HG03135 (cell line): ENCODE data around the gene CACFD1.

Source experiments
- ATAC-seq: cut with Tn5 transposase; IDR thresholded peaks from one replicate; pipeline ENCODE4 v1.9.1; 2021; ENCODE audit warnings: mild to moderate bottlenecking, moderate library complexity; ENCODE audit not compliant: unreplicated experiment

Gene CACFD1

GRCh38 chr9:133496861-133497842 lies 37.4 kb downstream of the CACFD1 start:
- no peak for ATAC-seq

DNA sequence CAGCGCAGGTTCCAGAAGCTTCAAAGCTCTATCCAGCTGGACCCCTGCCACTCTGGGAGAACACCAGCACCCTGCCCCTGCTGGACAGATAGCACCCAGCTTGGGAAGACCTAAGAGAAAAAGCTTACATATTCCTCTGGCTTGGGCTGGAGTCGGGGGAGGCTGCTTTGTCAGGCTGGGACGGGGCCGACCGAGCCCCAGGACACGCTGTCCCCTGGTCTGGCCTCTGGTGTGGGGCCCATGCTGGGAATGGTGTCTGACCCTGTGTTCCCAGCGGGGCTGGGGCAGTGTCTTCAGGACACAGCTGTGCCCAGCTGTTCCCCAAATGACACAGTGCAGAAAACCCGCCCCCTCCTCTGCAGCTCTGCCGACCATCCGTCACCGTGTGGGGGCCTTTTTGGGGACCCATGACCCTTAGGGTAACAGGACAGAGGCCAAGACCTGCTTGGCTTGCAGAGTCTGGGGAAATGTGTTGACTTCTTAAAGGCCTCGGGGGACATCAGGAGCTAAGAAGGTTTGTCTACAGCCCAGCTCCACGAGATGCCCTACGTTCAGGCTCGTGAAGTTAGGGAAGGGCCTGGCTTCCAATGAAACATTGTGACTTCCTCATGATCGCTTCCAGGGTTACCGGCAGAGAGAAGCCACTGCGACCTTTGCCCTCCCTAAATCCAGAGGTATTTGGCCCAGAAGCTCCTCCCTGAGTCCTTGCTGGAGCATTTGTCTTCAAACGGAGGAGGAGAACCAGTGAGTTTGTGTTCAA lies 39.5 kb downstream of the CACFD1 start:
- ATAC-seq, result no peak

DNA sequence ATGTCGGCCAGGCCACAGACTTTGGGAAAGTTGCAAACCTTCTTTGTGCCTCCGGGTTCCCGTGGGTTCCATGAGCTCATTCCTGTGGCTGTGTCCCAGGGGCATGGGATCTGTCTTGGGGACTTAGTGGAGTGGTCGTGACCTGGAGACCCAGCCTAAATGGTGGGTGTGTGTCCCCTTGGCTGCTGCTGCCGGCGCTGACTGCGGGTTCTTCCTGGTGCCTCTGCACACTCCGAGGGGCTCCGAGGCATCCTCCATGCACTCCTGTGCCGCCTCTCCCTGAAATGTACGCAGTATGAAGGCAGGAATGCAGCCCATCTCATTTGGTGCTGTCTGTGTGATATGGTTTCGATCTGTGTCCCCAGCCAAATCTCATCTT lies 40.1 kb downstream of the CACFD1 start:
- ATAC-seq, result no peak

GRCh38 chr9:133502112-133502511 lies 42.3 kb downstream of the CACFD1 start:
- ATAC-seq, result no peak

DNA sequence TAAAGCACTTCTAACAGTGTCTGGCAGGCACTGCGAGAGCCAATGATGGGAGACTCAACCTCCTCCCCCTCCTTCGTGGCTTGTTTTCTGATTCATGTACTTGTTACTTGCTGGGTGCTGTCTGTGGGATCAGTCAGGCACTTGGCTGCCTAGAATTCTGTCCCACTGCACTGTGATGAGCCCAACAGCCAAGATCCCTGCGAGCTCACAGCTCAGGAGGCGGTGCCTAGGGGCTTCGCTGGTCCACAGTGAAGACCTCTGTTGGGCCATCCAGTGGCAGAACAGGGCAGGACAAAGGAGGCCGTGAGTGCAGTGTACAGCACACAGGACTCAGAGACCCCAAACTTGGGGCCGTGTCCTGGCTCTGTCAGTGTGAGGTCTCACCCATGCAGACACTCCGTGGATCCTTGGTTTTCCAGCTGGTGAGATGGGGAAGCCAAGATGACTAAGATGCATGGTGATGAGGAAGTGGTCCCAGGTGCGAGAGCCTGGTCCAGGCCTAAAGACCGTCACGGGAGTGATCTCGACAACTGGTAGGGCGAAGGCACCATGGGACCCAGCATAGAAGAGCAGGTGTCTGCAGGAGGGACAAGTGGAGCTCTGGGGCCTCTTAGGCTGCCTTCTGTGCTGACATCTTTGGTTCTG lies 45.5 kb downstream of the CACFD1 start:
- no peak for ATAC-seq

DNA sequence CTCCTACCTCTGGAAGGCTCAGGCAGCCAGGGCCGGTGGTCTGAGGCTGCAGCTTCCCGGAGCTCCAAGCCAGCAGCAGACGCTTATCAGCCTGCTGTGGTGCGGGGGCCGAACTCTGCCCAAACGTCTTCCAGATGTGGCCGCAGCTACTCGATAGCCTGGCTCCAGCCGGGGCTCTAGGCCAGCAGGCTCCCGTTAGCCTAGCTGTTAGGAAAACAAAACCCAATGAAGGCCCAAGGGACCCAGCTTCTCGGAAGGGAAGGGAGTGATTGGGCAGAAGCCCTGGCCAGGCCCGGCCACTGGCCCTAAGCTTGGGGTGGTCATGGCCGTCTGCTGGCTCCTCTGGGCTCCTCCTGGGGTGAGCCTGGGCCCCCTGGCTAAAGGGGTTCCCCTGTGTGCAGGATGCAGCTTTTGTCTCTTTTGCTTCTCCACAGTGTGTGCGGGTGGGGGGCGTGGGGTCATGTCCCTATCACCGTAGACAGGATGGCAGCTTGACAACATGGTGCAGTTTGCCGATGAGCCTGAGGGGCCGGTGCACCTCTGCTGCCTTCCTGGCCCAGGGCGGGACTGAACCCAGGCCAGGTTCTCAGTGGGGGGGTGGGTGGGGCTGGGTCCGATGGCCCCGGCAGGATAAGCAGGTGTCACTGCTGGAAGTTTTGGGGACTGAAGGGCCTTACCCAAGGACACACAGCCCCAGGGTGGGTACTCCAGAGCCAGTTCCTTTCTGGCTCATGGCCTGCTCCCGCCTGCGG lies 46.3 kb downstream of the CACFD1 start:
- no peak for ATAC-seq

DNA sequence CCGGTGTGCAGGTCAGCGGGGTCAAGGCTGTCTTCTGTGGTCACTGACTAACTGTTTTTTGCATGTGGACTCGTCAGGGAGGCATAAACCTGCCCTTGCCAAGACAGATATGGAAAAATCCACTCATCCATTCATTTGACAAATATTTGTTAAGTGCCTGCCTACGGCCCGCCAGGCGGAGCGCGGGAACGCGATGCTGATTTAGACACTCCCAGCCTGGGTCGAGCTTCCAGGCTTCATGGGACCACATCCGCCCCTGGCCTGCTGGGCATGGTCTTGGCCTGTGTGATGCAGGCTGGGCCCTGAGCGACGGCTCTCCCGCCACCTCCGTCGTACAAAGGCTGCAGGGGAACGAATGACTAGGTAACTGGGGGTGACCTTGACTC lies 46.9 kb downstream of the CACFD1 start:
- ATAC-seq, result no peak

- no peak for ATAC-seq
Measured at GRCh38 chr9:133507246-133507965, 47.6 kb downstream of the CACFD1 start.

DNA sequence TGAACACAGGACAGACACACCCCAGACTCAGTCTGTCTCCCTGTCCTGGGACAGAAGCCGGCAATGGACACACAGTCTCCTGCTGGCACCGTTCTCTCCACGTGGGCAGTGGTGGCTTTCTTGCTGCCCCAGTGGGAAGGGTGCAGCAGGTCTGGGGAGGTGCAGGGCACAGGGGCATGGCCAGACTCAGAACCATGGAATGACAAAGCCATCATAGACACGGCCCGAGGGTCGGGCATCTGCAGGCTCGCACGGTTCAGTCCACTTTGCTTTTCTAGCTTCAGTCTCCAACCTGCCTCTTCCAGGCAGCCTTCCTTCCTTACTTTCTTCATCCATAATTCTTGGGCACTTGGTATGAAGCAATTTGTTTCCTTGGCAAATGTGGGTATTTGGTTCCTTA lies 48.3 kb downstream of the CACFD1 start:
- ATAC-seq, result no peak

- no peak for ATAC-seq
Measured at GRCh38 chr9:133509179-133510083, 49.7 kb downstream of the CACFD1 start.

DNA sequence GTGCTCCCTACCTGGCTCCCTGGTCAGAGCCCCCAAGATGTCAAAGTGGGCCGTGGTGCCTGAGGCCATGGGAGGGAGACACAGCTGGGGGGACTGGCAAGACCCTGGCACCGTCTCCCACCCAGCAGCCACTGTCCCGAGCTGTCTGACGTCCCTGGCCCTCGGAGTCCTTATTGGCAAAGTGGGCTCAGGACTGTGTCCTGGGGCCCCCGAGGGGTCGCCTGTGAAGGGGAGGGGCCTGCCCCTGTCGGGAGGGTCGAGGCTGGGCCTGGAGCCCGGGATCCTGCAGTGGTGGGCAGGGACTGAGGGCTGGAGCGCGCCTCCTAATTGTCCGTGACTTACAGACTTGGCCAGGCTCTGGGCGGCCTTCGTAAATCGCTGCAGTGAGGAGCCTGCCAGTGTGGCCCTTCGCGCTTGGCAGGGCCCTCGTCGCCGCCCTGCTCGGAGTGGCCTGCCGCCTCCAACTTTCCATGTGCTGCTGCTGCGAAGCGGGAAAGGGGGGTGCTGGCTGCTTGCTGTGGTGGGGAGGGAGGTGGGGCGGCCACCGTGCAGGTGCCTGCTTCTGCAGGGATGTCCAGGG lies 51.2 kb downstream of the CACFD1 start:
- no peak for ATAC-seq

GRCh38 chr9:133511607-133512006 lies 51.8 kb downstream of the CACFD1 start:
- no peak for ATAC-seq

GRCh38 chr9:133512253-133513213 lies 52.8 kb downstream of the CACFD1 start:
- ATAC-seq, result no peak

DNA sequence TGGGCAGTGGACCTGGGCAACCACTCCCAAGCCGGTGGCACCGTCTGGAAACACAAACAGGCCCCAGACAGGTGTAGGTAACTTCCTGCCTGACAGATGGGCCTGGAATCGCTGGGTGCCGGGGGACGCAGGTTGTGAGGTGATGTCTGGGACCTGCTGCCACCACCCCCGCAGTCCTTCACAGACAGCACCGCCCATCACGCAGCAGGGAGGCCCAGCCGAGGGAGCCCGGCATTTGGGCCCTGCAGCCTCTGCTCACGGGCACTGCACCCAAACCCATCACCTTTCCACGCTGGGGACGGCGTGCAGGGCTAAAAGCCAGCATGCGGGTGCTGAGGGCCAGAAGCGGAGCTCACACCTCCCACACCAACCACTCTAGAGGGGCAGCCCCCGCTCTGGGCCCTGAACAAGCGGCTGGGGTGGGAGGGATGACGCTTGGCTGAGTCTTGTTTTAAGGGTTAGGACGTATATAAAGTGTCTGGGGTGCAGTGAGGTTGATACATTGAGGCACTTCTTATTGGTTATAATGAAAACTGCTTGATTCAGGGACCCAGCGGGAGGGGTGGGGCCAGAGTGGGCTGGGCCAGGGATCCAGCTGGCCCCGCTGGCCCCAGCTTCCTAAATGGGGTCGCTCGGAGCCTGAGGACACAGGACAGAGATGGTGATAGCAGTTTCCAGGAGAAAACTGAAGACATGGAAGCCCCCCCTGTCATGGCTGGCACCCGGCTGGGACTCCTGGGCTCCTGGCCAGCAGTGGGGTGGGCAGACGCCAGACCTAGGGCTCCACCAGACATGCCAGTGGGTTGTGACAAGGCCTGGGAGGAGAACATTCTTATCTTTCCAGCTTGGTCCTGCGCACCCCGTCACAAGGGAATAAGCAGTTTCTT lies 53.7 kb downstream of the CACFD1 start:
- no peak for ATAC-seq

- no peak for ATAC-seq
Measured at GRCh38 chr9:133514460-133515239, 54.9 kb downstream of the CACFD1 start.

GRCh38 chr9:133515240-133515610 lies 55.4 kb downstream of the CACFD1 start:
- ATAC-seq, result no peak
